ENCODE results near the gene RCAN1. TPM values are rescaled to one million over a fixed set of nuclear protein-coding genes. Genes with fewer than 3 reads are reported as not detected.

RCAN1 gene
- total and polyA plus RNA-seq, 2 of the 13 experiments (the other 11 are each of a cell fraction or from before 2014, with no cell fraction given): 9.4 to 34.1 TPM

- TF ChIP-seq MYPOP (CRISPR knock-in tag; IDR thresholded peaks at IDR 0.05): no peak
- TF ChIP-seq NKX3-1 (CRISPR knock-in tag; IDR thresholded peaks at IDR 0.05): peak; percentile 73
- TF ChIP-seq TBX2 (CRISPR knock-in tag; IDR thresholded peaks at IDR 0.05; ENCODE audit: borderline replicate concordance): peak; percentile 49; the same call in 1 of the 2 replicates
- peak; percentile 10; the same call in 1 of the 2 replicates for TF ChIP-seq ZNF331 (CRISPR knock-in tag; IDR thresholded peaks at IDR 0.05)
- TF ChIP-seq, protein P1, sequence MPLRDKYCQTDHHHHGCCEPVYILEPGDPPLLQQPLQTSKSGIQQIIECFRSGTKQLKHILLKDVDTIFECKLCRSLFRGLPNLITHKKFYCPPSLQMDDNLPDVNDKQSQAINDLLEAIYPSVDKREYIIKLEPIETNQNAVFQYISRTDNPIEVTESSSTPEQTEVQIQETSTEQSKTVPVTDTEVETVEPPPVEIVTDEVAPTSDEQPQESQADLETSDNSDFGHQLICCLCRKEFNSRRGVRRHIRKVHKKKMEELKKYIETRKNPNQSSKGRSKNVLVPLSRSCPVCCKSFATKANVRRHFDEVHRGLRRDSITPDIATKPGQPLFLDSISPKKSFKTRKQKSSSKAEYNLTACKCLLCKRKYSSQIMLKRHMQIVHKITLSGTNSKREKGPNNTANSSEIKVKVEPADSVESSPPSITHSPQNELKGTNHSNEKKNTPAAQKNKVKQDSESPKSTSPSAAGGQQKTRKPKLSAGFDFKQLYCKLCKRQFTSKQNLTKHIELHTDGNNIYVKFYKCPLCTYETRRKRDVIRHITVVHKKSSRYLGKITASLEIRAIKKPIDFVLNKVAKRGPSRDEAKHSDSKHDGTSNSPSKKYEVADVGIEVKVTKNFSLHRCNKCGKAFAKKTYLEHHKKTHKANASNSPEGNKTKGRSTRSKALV (CRISPR knock-in tag; IDR thresholded peaks at IDR 0.05): 0 out of 2 replicates have a peak, but pooled peaks have one; percentile 73
- TF ChIP-seq ZNF205 (CRISPR knock-in tag; IDR thresholded peaks at IDR 0.05): no peak
- TF ChIP-seq PHF21A (CRISPR knock-in tag; IDR thresholded peaks at IDR 0.05): peak; percentile 49; the same call in 1 of the 2 replicates
- TF ChIP-seq SALL2 (CRISPR knock-in tag; IDR thresholded peaks at IDR 0.05): peak; percentile 59; the same call in 1 of the 2 replicates
- peak; percentile 21; the same call in 1 of the 2 replicates for TF ChIP-seq RXRA (CRISPR knock-in tag; IDR thresholded peaks at IDR 0.05)
- TF ChIP-seq ZNF777 (CRISPR knock-in tag; IDR thresholded peaks at IDR 0.05): peak; percentile 97
- TF ChIP-seq NFKB2 (CRISPR knock-in tag; IDR thresholded peaks at IDR 0.05; ENCODE audit: borderline replicate concordance): peak; percentile 51; the same call in 1 of the 2 replicates
- no peak for TF ChIP-seq FOXJ3 (CRISPR knock-in tag; IDR thresholded peaks at IDR 0.05; ENCODE audit: borderline replicate concordance)
- peak; percentile 90 for TF ChIP-seq ZBTB25 (CRISPR knock-in tag; IDR thresholded peaks at IDR 0.05)
- TF ChIP-seq SNRNP70 (IDR thresholded peaks at IDR 0.05; ENCODE audit: low read depth, low read length): no peak
- 0 out of 2 replicates have a peak, but pooled peaks have one; percentile 60 for TF ChIP-seq RFXAP (CRISPR knock-in tag; IDR thresholded peaks at IDR 0.05; ENCODE audit: borderline replicate concordance)
- peak; percentile 47 for TF ChIP-seq XRCC5 (optimal IDR thresholded peaks at IDR 0.05; ENCODE audit: low read length)
- TF ChIP-seq ELF1 (CRISPR knock-in tag; IDR thresholded peaks at IDR 0.05): peak; percentile 93
- no peak for TF ChIP-seq ZBTB39 (CRISPR knock-in tag; IDR thresholded peaks at IDR 0.05)
- TF ChIP-seq, protein P2, sequence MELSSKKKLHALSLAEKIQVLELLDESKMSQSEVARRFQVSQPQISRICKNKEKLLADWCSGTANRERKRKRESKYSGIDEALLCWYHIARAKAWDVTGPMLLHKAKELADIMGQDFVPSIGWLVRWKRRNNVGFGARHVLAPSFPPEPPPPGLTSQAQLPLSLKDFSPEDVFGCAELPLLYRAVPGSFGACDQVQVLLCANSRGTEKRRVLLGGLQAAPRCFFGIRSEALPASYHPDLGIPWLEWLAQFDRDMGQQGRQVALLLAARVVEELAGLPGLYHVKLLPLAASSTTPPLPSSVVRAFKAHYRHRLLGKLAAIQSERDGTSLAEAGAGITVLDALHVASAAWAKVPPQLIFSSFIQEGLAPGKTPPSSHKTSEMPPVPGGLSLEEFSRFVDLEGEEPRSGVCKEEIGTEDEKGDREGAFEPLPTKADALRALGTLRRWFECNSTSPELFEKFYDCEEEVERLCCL (CRISPR knock-in tag; IDR thresholded peaks at IDR 0.05; ENCODE audit: borderline replicate concordance): no peak
Measured at GRCh38 chr21:34614628-34615486, at the start of gene RCAN1 (continued).

Data from HepG2 (cell line).